Keratinocyte (primary cell): ENCODE results near the gene USB1. TPM values are rescaled to one million over a fixed set of nuclear protein-coding genes. Genes with fewer than 3 reads are reported as not detected.

Source experiments
- DNase-seq: peaks from one replicate; pipeline ENCODE4 v3.0.0-alpha.2; 2011; ENCODE audit warnings: low read depth, missing footprints, low spot score
- FAIRE-seq: peaks from 2 replicates; lab custom pipeline; 2011; peaks lifted over from hg19 to GRCh38; lab: Jason Lieb, UNC
- H2AFZ ChIP-seq: 2 replicates; pipeline ENCODE4 v1.6.0; 2012; ENCODE audit warnings: low read length, control low read depth, inconsistent platforms; ENCODE audit not compliant: control insufficient read depth
- H3K27ac ChIP-seq: 2 replicates; pipeline ENCODE4 v1.5.1; 2011; ENCODE audit warnings: low read length; ENCODE audit not compliant: control insufficient read depth, insufficient read depth
- H3K27me3 ChIP-seq: 3 replicates; pipeline ENCODE4 v1.6.0; 2011; ENCODE audit warnings: low read length; ENCODE audit not compliant: control insufficient read depth, insufficient read depth; ENCODE audit errors: extremely low read depth
- H3K36me3 ChIP-seq, 2 experiments: 2 replicates in 1 of 2; 3 replicates in 1 of 2; pipeline ENCODE4 v1.5.1; 2011; ENCODE audit warnings: low read length in 2 of 2, mild to moderate bottlenecking in 1 of 2; ENCODE audit not compliant: control insufficient read depth in 2 of 2, insufficient read depth in 2 of 2; ENCODE audit errors: extremely low read depth in 1 of 2
- H3K4me1 ChIP-seq: 3 replicates; pipeline ENCODE4 v1.5.1; 2011; ENCODE audit warnings: low read length; ENCODE audit not compliant: control insufficient read depth, insufficient read depth; ENCODE audit errors: extremely low read depth
- H3K4me2 ChIP-seq: 3 replicates; pipeline ENCODE4 v1.6.0; 2011; ENCODE audit warnings: low read depth, low read length; ENCODE audit not compliant: control insufficient read depth, insufficient read depth; ENCODE audit errors: extremely low read depth
- H3K4me3 ChIP-seq, 3 experiments: fragments of 200-600 bp in 1 of 3; sonication (generic) in 1 of 3; 2 replicates in 2 of 3; 3 replicates in 1 of 3; pipeline ENCODE4 v1.5.1; 2011 to 2016; ENCODE audit warnings: low read length in 3 of 3, mild to moderate bottlenecking in 3 of 3, control low read depth in 2 of 3, inconsistent platforms in 1 of 3, low read depth in 1 of 3, mixed read lengths in 1 of 3, mixed run types in 1 of 3, moderate library complexity in 1 of 3; ENCODE audit not compliant: control insufficient read depth in 2 of 3, insufficient read depth in 2 of 3; ENCODE audit errors: extremely low read depth in 1 of 3
- H3K79me2 ChIP-seq: 2 replicates; pipeline ENCODE4 v1.6.0; 2012; ENCODE audit warnings: low read length; ENCODE audit not compliant: control insufficient read depth, insufficient read depth
- H3K9ac ChIP-seq: 3 replicates; pipeline ENCODE4 v1.6.0; 2011; ENCODE audit warnings: low read length; ENCODE audit not compliant: control insufficient read depth, insufficient read depth; ENCODE audit errors: extremely low read depth
- H3K9me1 ChIP-seq: 3 replicates; pipeline ENCODE4 v1.6.0; 2011; ENCODE audit warnings: low read length; ENCODE audit not compliant: control insufficient read depth, insufficient read depth; ENCODE audit errors: extremely low read depth
- H3K9me3 ChIP-seq: 2 replicates; pipeline ENCODE4 v1.5.1; 2012; ENCODE audit warnings: low read depth, low read length; ENCODE audit not compliant: control insufficient read depth
- H4K20me1 ChIP-seq: 3 replicates; pipeline ENCODE4 v1.6.0; 2011; ENCODE audit warnings: low read length; ENCODE audit not compliant: control insufficient read depth, insufficient read depth; ENCODE audit errors: extremely low read depth
- CTCF ChIP-seq, 3 experiments: IDR thresholded peaks in 1 of 3; conservative IDR thresholded peaks in 1 of 3; optimal IDR thresholded peaks in 1 of 3; 2 replicates in 2 of 3; 3 replicates in 1 of 3; pipeline versions ENCODE3 to v1.5.1; 2011; ENCODE audit warnings: low read length in 3 of 3, mild to moderate bottlenecking in 3 of 3, moderate library complexity in 2 of 3, control low read depth in 1 of 3, inconsistent platforms in 1 of 3; ENCODE audit not compliant: insufficient read depth in 2 of 3; ENCODE audit errors: extremely low read depth in 1 of 3
- EZH2 ChIP-seq: IDR thresholded peaks from one replicate; pipeline ENCODE4 v1.6.1; 2012; ENCODE audit warnings: inconsistent platforms, mild to moderate bottlenecking, low read length, moderate library complexity
- dilution Hi-C: fragments of 300-500 bp; cut with MboI; formaldehyde crosslinking; loops from one replicate; pipeline ENCODE4 v1.7.0; 2020; ENCODE audit warnings: low sequenced_read_pairs; ENCODE audit not compliant: extremely low pct_ligation_motif_present
- polyA plus RNA-seq, 5 experiments: library from polyadenylated mRNA; depleted of rRNA in 3 of 5; stranded (reverse) in 3 of 5; stranded (forward) in 1 of 5; unstranded in 1 of 5; fragments of >200 nt; gene quantifications; 1 replicate in 1 of 5; 2 replicates in 3 of 5; 3 replicates in 1 of 5; pipeline versions ENCODE4 v1.2.1 to v1.2.3, GENCODE V29; 2011 to 2012; ENCODE audit warnings: missing spikeins in 2 of 5, low read depth in 1 of 5, low replicate concordance in 1 of 5

Gene USB1
- polyA plus RNA-seq, 1 donor (not counting 4 experiments of a cell fraction or from before 2014, with no cell fraction given) = 63.5 TPM

- no peaks in the 10 kb centered on the region for H3K4me1 ChIP-seq
- H3K9me3 ChIP-seq = no peaks in the 10 kb centered on the region
- no peaks in the 10 kb centered on the region for H4K20me1 ChIP-seq
- H3K27me3 ChIP-seq = no peaks in the 10 kb centered on the region
- H3K4me2 ChIP-seq = no peak overlapping the region
- H3K79me2 ChIP-seq = no peaks in the 10 kb centered on the region
- TF ChIP-seq EZH2 (no peak), CTCF (optimal IDR thresholded peaks at IDR 0.05 in 1 of 3, IDR thresholded peaks at IDR 0.05 in 1 of 3, conservative IDR thresholded peaks at IDR 0.05 in 1 of 3; ENCODE audit: extremely low read depth in 1 of 3, insufficient read depth in 2 of 3, low read length in 3 of 3) (no peak)
- FAIRE-seq (no peak), DNase-seq (no peak)
- dilution Hi-C loops = no loop called here
- H3K36me3 ChIP-seq = peaks cover 0 to 6% of the 10 kb centered on the region in 2 experiments
- H3K4me3 ChIP-seq = no peak overlapping the region
- no peak overlapping the region for H3K27ac ChIP-seq
- no peak overlapping the region for H3K9ac ChIP-seq
- no peak overlapping the region for H2AFZ ChIP-seq
- no peaks in the 10 kb centered on the region for H3K9me1 ChIP-seq
Measured at GRCh38 chr16:58038219-58038641, 37.0 kb downstream of the USB1 start.

GRCh38 chr16:58039829-58040495 is 38.8 kb downstream of the USB1 start:
- TF ChIP-seq EZH2 (no peak), CTCF (optimal IDR thresholded peaks at IDR 0.05 in 1 of 3, IDR thresholded peaks at IDR 0.05 in 1 of 3, conservative IDR thresholded peaks at IDR 0.05 in 1 of 3; ENCODE audit: extremely low read depth in 1 of 3, insufficient read depth in 2 of 3, low read length in 3 of 3) (no peak)
- H3K4me3 ChIP-seq = no peak overlapping the region
- no peaks in the 10 kb centered on the region for H3K9me1 ChIP-seq
- H4K20me1 ChIP-seq = no peaks in the 10 kb centered on the region
- no peaks in the 10 kb centered on the region for H3K9me3 ChIP-seq
- no peaks in the 10 kb centered on the region for H3K79me2 ChIP-seq
- H3K27me3 ChIP-seq = no peaks in the 10 kb centered on the region
- dilution Hi-C loops = no loop called here
- peaks cover 0 to 7% of the 10 kb centered on the region in 2 experiments for H3K36me3 ChIP-seq
- no peak overlapping the region for H2AFZ ChIP-seq
- FAIRE-seq (no peak), DNase-seq (no peak)
- H3K27ac ChIP-seq = no peak overlapping the region
- H3K4me1 ChIP-seq = no peaks in the 10 kb centered on the region
- no peak overlapping the region for H3K9ac ChIP-seq
- H3K4me2 ChIP-seq = no peak overlapping the region
